HFFc6 (cell line): ENCODE data around the gene ECI1. TPM values are rescaled to one million over a fixed set of nuclear protein-coding genes. Genes with fewer than 3 reads are reported as not detected.

Experiments used
- DNase-seq: peaks from one replicate; pipeline ENCODE4 v3.0.0-alpha.2; 2018
- H3K27ac Mint-ChIP-seq: 2 replicates; pipeline ENCODE4 v1.8.0; 2020; ENCODE audit warnings: mild to moderate bottlenecking, mixed read lengths
- H3K27me3 Mint-ChIP-seq: 2 replicates; pipeline ENCODE4 v1.8.0; 2021; ENCODE audit warnings: mild to moderate bottlenecking, moderate library complexity, mixed read lengths; ENCODE audit not compliant: insufficient read depth
- H3K36me3 Mint-ChIP-seq: 2 replicates; pipeline ENCODE4 v1.8.0; 2021; ENCODE audit warnings: low read depth, mixed read lengths
- H3K4me1 Mint-ChIP-seq: 2 replicates; pipeline ENCODE4 v1.8.0; 2020; ENCODE audit warnings: low read depth, mixed read lengths
- H3K4me3 Mint-ChIP-seq: 2 replicates; pipeline ENCODE4 v1.8.0; 2020; ENCODE audit warnings: mild to moderate bottlenecking, moderate library complexity, mixed read lengths
- H3K9me3 Mint-ChIP-seq: 2 replicates; pipeline ENCODE4 v1.8.0; 2020; ENCODE audit warnings: mild to moderate bottlenecking, mixed read lengths
- total RNA-seq, 6 experiments: library from RNA; stranded (reverse); fragmentation: NEBNext Ultra II Directional; extraction: Animal tissue kit (Norgen Biotek cat#: 25700); gene quantifications; 2 replicates in 1 of 6; 3 replicates in 5 of 6; pipeline ENCODE4 v1.2.3, GENCODE V29; 2021
- TF ChIP-seq, protein P1 (sequence below): fragments of 200-600 bp; sonication (generic); IDR thresholded peaks from 2 replicates; pipeline ENCODE4 v1.5.0; 2021; ENCODE audit warnings: antibody characterized with exemption, mild to moderate bottlenecking

Gene ECI1
- total RNA-seq, 6 experiments from 2014 or later: 30.3 to 47.8 (median 35.4) TPM

DNA sequence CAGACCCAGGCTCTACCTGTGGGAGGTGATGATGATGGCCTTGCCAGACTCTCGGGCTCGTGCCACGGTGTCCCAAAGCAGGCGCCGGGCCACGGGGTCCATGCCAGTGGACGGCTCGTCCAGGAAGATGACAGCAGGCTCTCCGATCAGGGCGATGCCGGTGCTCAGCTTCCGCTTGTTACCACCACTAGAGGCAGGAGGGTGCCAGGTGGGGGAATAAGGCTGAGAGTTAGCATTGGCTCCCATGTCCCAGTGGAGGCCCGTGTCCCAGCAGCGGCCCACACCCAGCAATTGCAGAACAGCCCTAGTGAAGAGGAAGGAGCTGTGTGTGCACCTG is 26.9 kb upstream of the ECI1 start:
- H3K9me3 Mint-ChIP-seq: no peaks in the 10 kb centered on the region

DNA sequence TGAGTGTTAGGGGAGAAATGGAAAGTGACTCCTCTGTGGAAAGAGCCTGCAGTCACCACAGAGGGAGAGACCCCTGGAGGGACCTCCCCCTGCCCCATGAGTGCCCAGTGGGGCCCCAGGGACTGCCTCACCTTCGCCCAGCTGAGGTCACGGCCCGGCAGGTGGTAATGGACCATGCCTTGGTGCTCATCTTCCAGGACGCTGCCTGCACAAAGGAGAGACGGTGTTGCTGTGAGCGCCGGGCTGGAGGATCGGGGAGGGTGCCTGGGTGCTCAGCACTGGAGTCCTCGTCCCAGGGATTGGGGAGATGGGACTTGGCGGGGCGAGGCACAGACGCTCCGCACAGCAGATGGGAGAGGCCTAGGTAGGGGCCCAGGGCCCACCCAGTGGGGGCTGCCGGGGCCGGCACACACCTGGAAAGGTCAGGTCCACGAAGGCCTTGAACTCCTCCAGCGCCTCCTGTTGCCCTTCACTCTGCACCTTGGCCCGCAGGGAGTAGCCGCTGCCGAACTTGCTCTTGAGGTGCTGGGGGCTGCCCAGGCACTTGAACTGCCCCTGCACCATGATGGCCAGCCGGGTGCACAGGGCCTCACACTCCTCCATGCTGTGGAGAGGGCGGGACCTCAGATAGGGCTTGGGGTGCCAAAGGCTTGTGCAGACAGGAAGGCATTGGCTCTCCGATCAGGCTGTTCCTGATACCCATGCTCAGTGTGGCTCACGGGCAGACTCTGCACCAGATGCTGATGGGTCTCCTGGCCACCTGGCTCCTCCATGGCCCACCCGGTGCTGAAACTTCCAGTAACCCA is 26.3 kb upstream of the ECI1 start:
- Mint-ChIP-seq H3K4me1 (no peaks in the 10 kb centered on the region), H3K4me3 (no peak overlapping the region), H3K36me3 (no peaks in the 10 kb centered on the region), H3K27me3 (peaks cover 25% of the 10 kb centered on the region), H3K27ac (no peak overlapping the region), H3K9me3 (no peaks in the 10 kb centered on the region)
- TF ChIP-seq, protein P1, sequence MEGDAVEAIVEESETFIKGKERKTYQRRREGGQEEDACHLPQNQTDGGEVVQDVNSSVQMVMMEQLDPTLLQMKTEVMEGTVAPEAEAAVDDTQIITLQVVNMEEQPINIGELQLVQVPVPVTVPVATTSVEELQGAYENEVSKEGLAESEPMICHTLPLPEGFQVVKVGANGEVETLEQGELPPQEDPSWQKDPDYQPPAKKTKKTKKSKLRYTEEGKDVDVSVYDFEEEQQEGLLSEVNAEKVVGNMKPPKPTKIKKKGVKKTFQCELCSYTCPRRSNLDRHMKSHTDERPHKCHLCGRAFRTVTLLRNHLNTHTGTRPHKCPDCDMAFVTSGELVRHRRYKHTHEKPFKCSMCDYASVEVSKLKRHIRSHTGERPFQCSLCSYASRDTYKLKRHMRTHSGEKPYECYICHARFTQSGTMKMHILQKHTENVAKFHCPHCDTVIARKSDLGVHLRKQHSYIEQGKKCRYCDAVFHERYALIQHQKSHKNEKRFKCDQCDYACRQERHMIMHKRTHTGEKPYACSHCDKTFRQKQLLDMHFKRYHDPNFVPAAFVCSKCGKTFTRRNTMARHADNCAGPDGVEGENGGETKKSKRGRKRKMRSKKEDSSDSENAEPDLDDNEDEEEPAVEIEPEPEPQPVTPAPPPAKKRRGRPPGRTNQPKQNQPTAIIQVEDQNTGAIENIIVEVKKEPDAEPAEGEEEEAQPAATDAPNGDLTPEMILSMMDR: no peak
- no peak for DNase-seq

More for the DNA sequence above, 26.9 kb upstream of the ECI1 start:
- Mint-ChIP-seq H3K36me3 (no peaks in the 10 kb centered on the region), H3K4me3 (no peak overlapping the region), H3K27ac (no peak overlapping the region), H3K27me3 (peaks cover 25% of the 10 kb centered on the region), H3K4me1 (no peaks in the 10 kb centered on the region)
- TF ChIP-seq, protein P1: peak; percentile 20; the same call in 1 of the 2 replicates
- no peak for DNase-seq

DNA sequence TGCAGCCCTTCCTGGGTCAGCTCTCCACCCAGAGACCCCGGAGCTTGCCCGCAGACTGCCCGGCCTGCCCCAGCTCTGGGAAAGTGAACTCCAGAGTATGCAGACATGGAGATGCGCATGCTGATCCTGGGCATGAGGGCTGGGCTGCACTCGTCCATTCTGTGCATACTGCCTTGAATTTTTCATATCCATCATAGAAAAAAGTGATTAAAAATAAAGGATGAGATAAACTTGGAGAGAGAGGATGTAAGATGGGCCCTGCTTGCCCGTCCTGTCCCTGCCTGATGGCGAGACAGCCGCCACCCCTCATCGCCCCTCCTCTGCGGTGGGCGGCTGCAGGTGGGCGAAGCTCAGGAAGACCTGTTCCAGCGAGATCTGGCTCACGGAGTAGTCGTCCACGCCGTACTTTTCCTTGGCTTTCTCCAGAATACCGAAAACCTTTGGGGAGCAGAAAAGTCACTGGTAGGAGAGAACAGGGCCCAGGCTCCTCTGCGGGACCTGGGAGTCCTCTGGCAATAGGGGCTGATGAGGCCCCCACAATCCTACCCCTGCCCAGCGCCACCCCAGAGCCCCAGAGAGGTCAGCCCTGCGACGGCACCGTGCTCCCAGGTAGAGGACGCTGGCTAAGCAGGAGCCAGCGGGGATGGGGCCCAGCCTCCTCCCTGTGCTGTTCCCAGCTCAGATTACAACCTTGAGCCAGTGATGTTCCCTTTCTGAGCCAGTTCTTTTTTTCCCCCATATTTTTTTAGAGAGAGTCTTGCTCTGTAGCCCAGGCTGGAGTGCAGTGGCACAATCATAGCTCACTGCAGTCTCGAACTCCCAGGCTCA is 25.2 kb upstream of the ECI1 start:
- H3K27me3 Mint-ChIP-seq: peaks cover 21% of the 10 kb centered on the region
- H3K4me3 Mint-ChIP-seq: no peak overlapping the region
- H3K27ac Mint-ChIP-seq: no peak overlapping the region
- DNase-seq: no peak
- H3K4me1 Mint-ChIP-seq: no peaks in the 10 kb centered on the region
- no peaks in the 10 kb centered on the region for H3K36me3 Mint-ChIP-seq
- no peaks in the 10 kb centered on the region for H3K9me3 Mint-ChIP-seq
- TF ChIP-seq, protein P1: no peak

DNA sequence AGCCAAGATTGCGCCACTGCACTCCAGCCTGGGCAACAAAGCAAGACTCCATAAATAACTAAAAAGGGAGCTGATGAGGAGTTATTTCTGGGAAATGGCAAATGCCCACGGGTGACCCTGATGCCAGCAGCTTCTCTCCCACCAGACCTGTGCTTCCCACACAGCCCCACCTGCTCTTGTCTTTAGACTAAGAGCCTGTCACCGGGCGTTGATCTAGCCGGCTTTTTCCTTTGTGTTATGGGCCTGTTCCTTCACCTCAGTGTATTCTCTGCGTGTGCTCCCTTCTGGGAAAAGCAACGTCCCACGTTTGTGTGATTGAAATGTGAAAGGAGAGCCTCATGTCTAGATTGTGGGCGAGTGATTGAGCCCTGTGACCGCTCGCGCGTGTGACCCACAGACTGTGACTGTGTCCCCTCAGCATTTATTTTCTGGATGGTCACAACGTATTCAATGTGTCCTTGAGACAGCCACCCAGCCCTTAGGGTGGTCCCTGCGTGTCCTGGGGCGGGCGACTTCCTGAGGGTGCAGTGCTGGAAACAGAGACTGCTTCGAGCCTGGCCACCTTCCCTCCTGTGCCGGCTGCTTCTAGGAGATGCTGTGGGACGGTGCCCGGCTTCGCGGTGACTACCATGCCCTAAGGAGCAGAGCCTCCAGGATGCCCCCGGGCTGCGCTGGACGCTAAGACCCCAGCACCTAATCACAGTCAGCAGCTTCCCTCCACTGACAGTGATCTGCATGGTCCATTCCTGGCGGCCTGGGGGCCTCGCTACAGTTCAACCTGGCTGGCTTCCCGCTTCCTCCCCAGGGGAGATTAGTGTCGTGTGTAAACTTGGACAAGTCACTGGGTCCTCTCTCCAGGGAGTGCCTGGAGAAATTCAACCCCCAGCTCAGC is 24.3 kb upstream of the ECI1 start:
- Mint-ChIP-seq H3K9me3 (no peaks in the 10 kb centered on the region), H3K4me1 (no peaks in the 10 kb centered on the region), H3K4me3 (no peak overlapping the region), H3K36me3 (no peaks in the 10 kb centered on the region), H3K27ac (no peak overlapping the region), H3K27me3 (peaks cover 13% of the 10 kb centered on the region; the same call in 1 of the 2 replicates)
- no peak for DNase-seq
- TF ChIP-seq, protein P1: no peak

DNA sequence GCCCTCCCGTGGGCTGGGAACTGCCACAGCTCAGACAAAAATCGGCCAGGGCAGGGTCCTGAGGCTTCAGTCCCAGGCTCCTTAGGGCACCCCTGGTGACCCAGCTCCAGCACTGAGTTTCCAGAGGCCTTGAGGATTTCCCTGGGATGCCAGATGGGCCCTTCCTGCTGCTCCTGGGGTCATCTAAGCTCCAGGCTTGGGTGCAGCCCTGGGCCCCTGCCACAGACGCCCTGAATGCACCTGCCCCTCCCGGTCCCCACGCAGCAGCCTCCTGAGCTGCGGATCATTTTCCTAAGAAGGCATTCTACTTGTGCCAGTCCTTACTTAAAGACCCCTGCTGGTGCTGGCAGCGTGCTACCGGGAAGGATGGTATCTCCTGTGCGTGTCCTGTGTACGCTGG is 22.5 kb upstream of the ECI1 start:
- peaks cover 4% of the 10 kb centered on the region; the same call in 1 of the 2 replicates for H3K27me3 Mint-ChIP-seq
- DNase-seq: no peak
- H3K9me3 Mint-ChIP-seq: no peaks in the 10 kb centered on the region
- H3K4me1 Mint-ChIP-seq: peaks cover 10% of the 10 kb centered on the region
- no peak overlapping the region for H3K27ac Mint-ChIP-seq
- H3K36me3 Mint-ChIP-seq: no peaks in the 10 kb centered on the region
- no peak overlapping the region for H3K4me3 Mint-ChIP-seq
- TF ChIP-seq, protein P1: no peak
